H9 (cell line): Measurements from ENCODE around the gene MST1R. TPM values are rescaled to one million over a fixed set of nuclear protein-coding genes. Genes with fewer than 3 reads are reported as not detected.

Experiments used
- DNase-seq: peaks from one replicate; pipeline ENCODE4 v3.0.0-alpha.2; 2017
- H2AFZ ChIP-seq: one replicate; pipeline ENCODE4 v1.6.1; 2013; ENCODE audit warnings: mild to moderate bottlenecking, low read length, control low read depth, moderate library complexity
- H2AK5ac ChIP-seq: 2 replicates; pipeline ENCODE4 v1.6.1; 2013; ENCODE audit warnings: low read length, control low read depth, mixed read lengths; ENCODE audit not compliant: insufficient read length
- H2BK120ac ChIP-seq: one replicate; pipeline ENCODE4 v1.6.1; 2013; ENCODE audit warnings: low read depth, mild to moderate bottlenecking, low read length, control low read depth, inconsistent platforms; ENCODE audit not compliant: poor library complexity, severe bottlenecking
- H2BK12ac ChIP-seq: 2 replicates; pipeline ENCODE4 v1.6.1; 2013; ENCODE audit warnings: low read length, control low read depth, mixed read lengths, low read depth; ENCODE audit not compliant: insufficient read length
- H2BK15ac ChIP-seq: 2 replicates; pipeline ENCODE4 v1.6.1; 2013; ENCODE audit warnings: low read depth, low read length, control low read depth
- H2BK20ac ChIP-seq: one replicate; pipeline ENCODE4 v1.6.1; 2013; ENCODE audit warnings: low read depth, mild to moderate bottlenecking, low read length, control low read depth, inconsistent platforms; ENCODE audit not compliant: poor library complexity, severe bottlenecking
- H2BK5ac ChIP-seq: 2 replicates; pipeline ENCODE4 v1.6.1; 2013; ENCODE audit warnings: low read length, control low read depth, mixed read lengths; ENCODE audit not compliant: insufficient read length
- H3K14ac ChIP-seq: 2 replicates; pipeline ENCODE4 v1.6.1; 2013; ENCODE audit warnings: low read length, control low read depth; ENCODE audit not compliant: insufficient read depth
- H3K18ac ChIP-seq: 2 replicates; pipeline ENCODE4 v1.6.1; 2013; ENCODE audit warnings: low read depth, mild to moderate bottlenecking, mixed read lengths, low read length, control low read depth; ENCODE audit not compliant: insufficient read length
- H3K23ac ChIP-seq: 2 replicates; pipeline ENCODE4 v1.6.1; 2013; ENCODE audit warnings: low read length, control low read depth, mixed read lengths, low read depth; ENCODE audit not compliant: insufficient read length
- H3K23me2 ChIP-seq: 2 replicates; pipeline ENCODE4 v1.6.1; 2013; ENCODE audit warnings: low read depth, mild to moderate bottlenecking, mixed read lengths, low read length, control low read depth; ENCODE audit not compliant: insufficient read length, poor library complexity, severe bottlenecking
- H3K27ac ChIP-seq: 2 replicates; pipeline ENCODE4 v1.5.1; 2013; ENCODE audit warnings: low read length, control low read depth, mixed read lengths, low read depth; ENCODE audit not compliant: insufficient read length
- H3K27me3 ChIP-seq: 2 replicates; pipeline ENCODE4 v1.6.1; 2013; ENCODE audit warnings: low read length, control low read depth, inconsistent platforms; ENCODE audit not compliant: insufficient read depth
- H3K4ac ChIP-seq: 2 replicates; pipeline ENCODE4 v1.6.1; 2013; ENCODE audit warnings: low read depth, mild to moderate bottlenecking, control low read depth, inconsistent platforms, low read length, moderate library complexity
- H3K4me1 ChIP-seq: 2 replicates; pipeline ENCODE4 v1.6.1; 2013; ENCODE audit warnings: low read length, control low read depth, inconsistent platforms; ENCODE audit not compliant: insufficient read depth
- H3K4me2 ChIP-seq: 2 replicates; pipeline ENCODE4 v1.6.1; 2013; ENCODE audit warnings: low read length, control low read depth, mixed read lengths; ENCODE audit not compliant: insufficient read length, insufficient read depth
- H3K56ac ChIP-seq: 2 replicates; pipeline ENCODE4 v1.6.1; 2013; ENCODE audit warnings: low read depth, mild to moderate bottlenecking, mixed read lengths, low read length, control low read depth; ENCODE audit not compliant: insufficient read length
- H3K79me1 ChIP-seq: 2 replicates; pipeline ENCODE4 v1.6.1; 2013; ENCODE audit warnings: low read depth, mild to moderate bottlenecking, moderate library complexity, low read length, control low read depth, inconsistent platforms; ENCODE audit not compliant: insufficient read depth, poor library complexity, severe bottlenecking
- H3K79me2 ChIP-seq: 2 replicates; pipeline ENCODE4 v1.6.1; 2013; ENCODE audit warnings: low read length, control low read depth, inconsistent platforms; ENCODE audit not compliant: insufficient read depth
- H3K9ac ChIP-seq: 2 replicates; pipeline ENCODE4 v1.6.1; 2013; ENCODE audit warnings: low read length, control low read depth, mixed read lengths; ENCODE audit not compliant: insufficient read length; ENCODE audit errors: extremely low read depth
- H3K9me3 ChIP-seq: one replicate; pipeline ENCODE4 v1.6.1; 2013; ENCODE audit warnings: low read depth, low read length, inconsistent platforms; ENCODE audit not compliant: control insufficient read depth
- H3T11ph ChIP-seq: one replicate; pipeline ENCODE4 v1.6.1; 2013; ENCODE audit warnings: mild to moderate bottlenecking, low read length, control low read depth, inconsistent platforms
- H4K20me1 ChIP-seq: one replicate; pipeline ENCODE4 v1.6.1; 2013; ENCODE audit not compliant: control insufficient read depth, insufficient read length, insufficient read depth
- H4K5ac ChIP-seq: 2 replicates; pipeline ENCODE4 v1.6.1; 2013; ENCODE audit warnings: low read depth, mild to moderate bottlenecking, mixed read lengths, low read length, control low read depth; ENCODE audit not compliant: insufficient read length
- H4K8ac ChIP-seq: replicated peaks from 2 replicates; pipeline ENCODE4 v1.6.1; 2013; ENCODE audit warnings: low read length, control low read depth, mixed read lengths, low read depth; ENCODE audit not compliant: insufficient read length
- H4K91ac ChIP-seq: 2 replicates; pipeline ENCODE4 v1.6.1; 2013; ENCODE audit warnings: low read depth, mild to moderate bottlenecking, moderate library complexity, mixed read lengths, low read length, control low read depth; ENCODE audit not compliant: insufficient read length
- H3K27ac Mint-ChIP-seq, 3 experiments: 2 replicates in 2 of 3; 3 replicates in 1 of 3; pipeline ENCODE4 v1.8.0; 2020 to 2021; ENCODE audit warnings: mixed read lengths in 3 of 3, mild to moderate bottlenecking in 1 of 3, moderate library complexity in 1 of 3
- H3K27me3 Mint-ChIP-seq: 2 replicates; pipeline ENCODE4 v1.8.0; 2021; ENCODE audit warnings: low read depth, mild to moderate bottlenecking, moderate library complexity, mixed read lengths
- H3K36me3 Mint-ChIP-seq, 3 experiments: 2 replicates in 2 of 3; 3 replicates in 1 of 3; pipeline ENCODE4 v1.8.0; 2020 to 2021; ENCODE audit warnings: low read depth in 3 of 3, mixed read lengths in 3 of 3; ENCODE audit not compliant: insufficient read depth in 1 of 3
- H3K4me1 Mint-ChIP-seq, 2 experiments: 2 replicates each; pipeline ENCODE4 v1.8.0; 2020; ENCODE audit warnings: mixed read lengths in 2 of 2
- H3K4me3 Mint-ChIP-seq, 2 experiments: 2 replicates in 1 of 2; 3 replicates in 1 of 2; pipeline ENCODE4 v1.8.0; 2020 to 2021; ENCODE audit warnings: mild to moderate bottlenecking in 2 of 2, mixed read lengths in 2 of 2, moderate library complexity in 1 of 2
- H3K9me3 Mint-ChIP-seq, 2 experiments: 2 replicates in 1 of 2; 3 replicates in 1 of 2; pipeline ENCODE4 v1.8.0; 2020; ENCODE audit warnings: mild to moderate bottlenecking in 2 of 2, mixed read lengths in 2 of 2, moderate library complexity in 1 of 2
- CTCF ChIP-seq: fragments of 200-600 bp; sonication (generic); conservative IDR thresholded peaks from 3 replicates; pipeline ENCODE4 v1.8.0; 2021; ENCODE audit warnings: antibody characterized with exemption, mild to moderate bottlenecking
- WGBS: extraction: QIAGEN DNeasy Blood & Tissue Kit; methylation state at CpG from one replicate; pipeline ENCODE4 v1.1.7; 2013; ENCODE audit warnings: missing lambda C conversion rate, low lambda C conversion rate, mixed read lengths; ENCODE audit not compliant: insufficient read length; ENCODE audit errors: extremely low coverage; 5-methylcytosine and 5-hydroxymethylcytosine counted together
- total RNA-seq: library from RNA; stranded (reverse); gene quantifications from 2 replicates; pipeline ENCODE4 v1.2.1, GENCODE V29; 2021

MST1R gene
- total RNA-seq, 1 experiment from 2014 or later = 4.9 TPM

- H3K18ac ChIP-seq = no peak overlapping the region
- peaks cover 5% of the 10 kb centered on the region; the same call in 1 of the 2 replicates for H3K4me1 ChIP-seq
- H4K20me1 ChIP-seq = no peaks in the 10 kb centered on the region
- Mint-ChIP-seq H3K27me3 (peaks cover 13% of the 10 kb centered on the region), H3K9me3 (no peaks in the 10 kb centered on the region), H3K4me3 (no peak overlapping the region), H3K4me1 (peaks cover 18 to 20% of the 10 kb centered on the region in 2 experiments), H3K27ac (no peak overlapping the region; a peak in 1 of 7 replicates), H3K36me3 (no peaks in the 10 kb centered on the region)
- H3K9ac ChIP-seq = no peak overlapping the region
- H2BK120ac ChIP-seq = no peak overlapping the region
- H3K9me3 ChIP-seq = no peaks in the 10 kb centered on the region
- no peak overlapping the region for H3K27ac ChIP-seq
- H3K79me1 ChIP-seq = no peaks in the 10 kb centered on the region
- no peak overlapping the region for H4K91ac ChIP-seq
- no peak overlapping the region for H2AFZ ChIP-seq
- H3K23ac ChIP-seq = no peak overlapping the region
- no peaks in the 10 kb centered on the region for H3K27me3 ChIP-seq
- H2BK5ac ChIP-seq = no peak overlapping the region
- H3K23me2 ChIP-seq = no peaks in the 10 kb centered on the region
- DNase-seq = no peak
- WGBS = no CpG with 5 or more reads among the region's 5 CpGs
- no peak overlapping the region for H3K4ac ChIP-seq
- no peak overlapping the region for H3K4me2 ChIP-seq
- no peak overlapping the region for H2BK15ac ChIP-seq
- no peak overlapping the region for H2BK20ac ChIP-seq
- no peak for TF ChIP-seq CTCF
- H3K14ac ChIP-seq = no peak overlapping the region
- no peak overlapping the region for H3K56ac ChIP-seq
- no peak overlapping the region for H4K8ac ChIP-seq
- H3T11ph ChIP-seq = no peak overlapping the region
- H4K5ac ChIP-seq = no peak overlapping the region
- no peak overlapping the region for H2AK5ac ChIP-seq
- H3K79me2 ChIP-seq = no peaks in the 10 kb centered on the region
- no peak overlapping the region for H2BK12ac ChIP-seq
These were observed 27.1 kb downstream of the MST1R start for GRCh38 chr3:49876567-49876966.
